H1 (cell line): ENCODE measurements around the gene HNRNPDL. TPM values are rescaled to one million over a fixed set of nuclear protein-coding genes. Genes with fewer than 3 reads are reported as not detected.

ENCODE experiments used
- CTCF ChIA-PET: fragments of 300-600 bp; sonication (Branson Sonifier 250); formaldehyde crosslinking; loops from one replicate; lab custom pipeline; 2021; ENCODE audit not compliant: partially characterized antibody; lab: Charles Lee
- POLR2A ChIA-PET: fragments of 300-600 bp; sonication (Branson Sonifier 250); formaldehyde crosslinking; loops from one replicate; lab custom pipeline; 2021; ENCODE audit warnings: inconsistent platforms; ENCODE audit not compliant: partially characterized antibody; lab: Charles Lee
- DNase-seq, 2 experiments: peaks; one replicate each; pipeline versions ENCODE4 v3.0.0 to v3.0.0-alpha.2; 2010 to 2022; ENCODE audit warnings: low spot score in 2 of 2, low read depth in 1 of 2, mixed read lengths in 1 of 2
- FAIRE-seq: peaks from 2 replicates; lab custom pipeline; 2011; peaks lifted over from hg19 to GRCh38; lab: Jason Lieb, UNC
- H2AFZ ChIP-seq: 2 replicates; pipeline ENCODE4 v1.8.1; 2012; ENCODE audit warnings: low read length, inconsistent platforms
- H2AK5ac ChIP-seq: 2 replicates; pipeline ENCODE4 v1.6.1; 2013; ENCODE audit warnings: low read depth, low read length
- H2BK120ac ChIP-seq: replicated peaks from 2 replicates; pipeline ENCODE3; 2013; ENCODE audit warnings: low read depth, low read length, inconsistent platforms
- H2BK12ac ChIP-seq: 2 replicates; pipeline ENCODE4 v1.6.1; 2013; ENCODE audit warnings: low read depth, low read length
- H2BK15ac ChIP-seq: 2 replicates; pipeline ENCODE4 v1.6.1; 2013; ENCODE audit warnings: low read length
- H2BK20ac ChIP-seq: 2 replicates; pipeline ENCODE4 v1.6.1; 2013; ENCODE audit warnings: low read length
- H2BK5ac ChIP-seq: 2 replicates; pipeline ENCODE4 v1.6.1; 2013; ENCODE audit warnings: low read depth, low read length
- H3K14ac ChIP-seq: 2 replicates; pipeline ENCODE4 v1.6.1; 2013; ENCODE audit warnings: inconsistent platforms; ENCODE audit not compliant: insufficient read length
- H3K18ac ChIP-seq: 2 replicates; pipeline ENCODE4 v1.6.1; 2013; ENCODE audit warnings: low read length; ENCODE audit errors: extremely low read depth
- H3K23ac ChIP-seq: 2 replicates; pipeline ENCODE4 v1.6.1; 2013; ENCODE audit warnings: inconsistent platforms; ENCODE audit not compliant: insufficient read length
- H3K23me2 ChIP-seq: 2 replicates; pipeline ENCODE4 v1.6.1; 2013; ENCODE audit warnings: low read depth, low read length
- H3K27ac ChIP-seq: 2 replicates; pipeline ENCODE4 v1.6.1; 2011; ENCODE audit warnings: low read depth, low read length, inconsistent platforms
- H3K27me3 ChIP-seq, 4 experiments: replicated peaks in 1 of 4; 1 replicate in 1 of 4; 2 replicates in 3 of 4; pipeline versions ENCODE4 v1.6.1 to v1.8.1; 2011 to 2013; ENCODE audit warnings: low read length in 3 of 4, mild to moderate bottlenecking in 3 of 4, inconsistent platforms in 2 of 4, mixed read lengths in 2 of 4, moderate library complexity in 1 of 4; ENCODE audit not compliant: control insufficient read depth in 3 of 4, insufficient read depth in 3 of 4; ENCODE audit errors: extremely low read depth in 1 of 4
- H3K36me3 ChIP-seq, 4 experiments: 2 replicates each; pipeline versions ENCODE4 v1.6.1 to v1.8.1; 2011 to 2013; ENCODE audit warnings: mild to moderate bottlenecking in 4 of 4, low read length in 3 of 4, moderate library complexity in 2 of 4, control low read depth in 1 of 4, inconsistent platforms in 1 of 4; ENCODE audit not compliant: insufficient read depth in 4 of 4, control insufficient read depth in 2 of 4
- H3K4ac ChIP-seq: replicated peaks from 2 replicates; pipeline ENCODE3; 2013; ENCODE audit warnings: low read length, low read depth, mixed read lengths, inconsistent platforms; ENCODE audit not compliant: insufficient read length
- H3K4me1 ChIP-seq, 4 experiments: replicated peaks in 1 of 4; 1 replicate in 1 of 4; 2 replicates in 3 of 4; pipeline versions ENCODE4 v1.6.1 to v1.8.1; 2011 to 2013; ENCODE audit warnings: low read length in 3 of 4, inconsistent platforms in 2 of 4, mixed read lengths in 1 of 4; ENCODE audit not compliant: insufficient read depth in 4 of 4, control insufficient read depth in 3 of 4
- H3K4me2 ChIP-seq, 2 experiments: 2 replicates each; pipeline versions ENCODE4 v1.6.1 to v1.8.1; 2011 to 2013; ENCODE audit warnings: low read depth in 2 of 2, low read length in 2 of 2, control low read depth in 1 of 2, inconsistent platforms in 1 of 2, mild to moderate bottlenecking in 1 of 2; ENCODE audit not compliant: insufficient read depth in 1 of 2
- H3K4me3 ChIP-seq, 4 experiments: fragments of 200-600, 300-600 bp in 1 of 4; sonication (generic), shearing (Covaris generic), sonication (Bioruptor Twin) in 1 of 4; 2 replicates each; pipeline versions ENCODE4 v1.5.1 to v1.8.1; 2011 to 2016; ENCODE audit warnings: low read length in 4 of 4, low read depth in 3 of 4, control low read depth in 2 of 4, inconsistent platforms in 2 of 4, mild to moderate bottlenecking in 2 of 4, mixed read lengths in 1 of 4, moderate library complexity in 1 of 4; ENCODE audit not compliant: insufficient read depth in 2 of 4; ENCODE audit errors: extremely low read depth in 1 of 4
- H3K56ac ChIP-seq: replicated peaks from 2 replicates; pipeline ENCODE3; 2013; ENCODE audit warnings: low read depth, mild to moderate bottlenecking, mixed read lengths, low read length, inconsistent platforms; ENCODE audit not compliant: insufficient read length
- H3K79me1 ChIP-seq: 2 replicates; pipeline ENCODE4 v1.6.1; 2013; ENCODE audit warnings: low read depth, low read length, control low read depth
- H3K79me2 ChIP-seq, 2 experiments: 2 replicates each; pipeline versions ENCODE4 v1.6.1 to v1.8.1; 2012 to 2013; ENCODE audit warnings: low read length in 2 of 2, mild to moderate bottlenecking in 2 of 2, inconsistent platforms in 1 of 2; ENCODE audit not compliant: insufficient read depth in 2 of 2, control insufficient read depth in 1 of 2
- H3K9ac ChIP-seq, 4 experiments: replicated peaks in 1 of 4; 1 replicate in 1 of 4; 2 replicates in 3 of 4; pipeline versions ENCODE4 v1.6.1 to v1.8.1; 2011 to 2013; ENCODE audit warnings: low read depth in 3 of 4, low read length in 3 of 4, control low read depth in 2 of 4, mild to moderate bottlenecking in 2 of 4, moderate library complexity in 2 of 4, inconsistent platforms in 1 of 4; ENCODE audit errors: extremely low read depth in 1 of 4
- H3K9me3 ChIP-seq, 2 experiments: 2 replicates each; pipeline versions ENCODE4 v1.6.1 to v1.8.1; 2012 to 2013; ENCODE audit warnings: mild to moderate bottlenecking in 2 of 2, moderate library complexity in 2 of 2, control low read depth in 1 of 2, inconsistent platforms in 1 of 2, low read depth in 1 of 2, low read length in 1 of 2, mixed read lengths in 1 of 2; ENCODE audit not compliant: insufficient read depth in 2 of 2
- H4K20me1 ChIP-seq, 2 experiments: replicated peaks in 1 of 2; 2 replicates each; pipeline versions ENCODE3 to v1.8.1; 2011 to 2013; ENCODE audit warnings: inconsistent platforms in 2 of 2, low read length in 2 of 2, mild to moderate bottlenecking in 1 of 2; ENCODE audit not compliant: insufficient read depth in 2 of 2, control insufficient read depth in 1 of 2
- H4K5ac ChIP-seq: 2 replicates; pipeline ENCODE4 v1.6.1; 2013; ENCODE audit warnings: low read length, low read depth, mixed read lengths, inconsistent platforms; ENCODE audit not compliant: insufficient read length
- H4K8ac ChIP-seq: 2 replicates; pipeline ENCODE4 v1.8.0; 2013; ENCODE audit warnings: mild to moderate bottlenecking, moderate library complexity, low read length, inconsistent platforms; ENCODE audit not compliant: insufficient read depth; ENCODE audit errors: extremely low read depth
- H4K91ac ChIP-seq: replicated peaks from 2 replicates; pipeline ENCODE3; 2013; ENCODE audit warnings: low read length, mixed read lengths, inconsistent platforms; ENCODE audit not compliant: insufficient read length
- BCL11A ChIP-seq, 2 experiments: IDR thresholded peaks; one replicate each; pipeline ENCODE4 v1.6.1; 2011; ENCODE audit warnings: low read depth in 2 of 2, low read length in 2 of 2, mild to moderate bottlenecking in 2 of 2
- JUN ChIP-seq: IDR thresholded peaks from 2 replicates; pipeline ENCODE4 v1.6.1; 2011; ENCODE audit warnings: low read depth, mild to moderate bottlenecking, improper control_type of control experiment, low read length
- JUND ChIP-seq: IDR thresholded peaks from 2 replicates; pipeline ENCODE4 v1.6.1; 2011; ENCODE audit warnings: mild to moderate bottlenecking, improper control_type of control experiment, low read length
- KDM4A ChIP-seq: IDR thresholded peaks from one replicate; pipeline ENCODE4 v1.7.1; 2012; ENCODE audit warnings: low read depth, mild to moderate bottlenecking, moderate library complexity, low read length, inconsistent platforms; ENCODE audit not compliant: severe bottlenecking
- MAFK ChIP-seq: IDR thresholded peaks from 2 replicates; pipeline ENCODE4 v1.6.1; 2012; ENCODE audit warnings: low read depth, mild to moderate bottlenecking, improper control_type of control experiment, low read length
- SP4 ChIP-seq: IDR thresholded peaks from 2 replicates; pipeline ENCODE4 v1.6.1; 2012; ENCODE audit warnings: low read length, inconsistent platforms
- WGBS, 2 experiments: shearing (Covaris generic) in 1 of 2; methylation state at CpG; one replicate each; pipeline versions ENCODE4 v1.1.6 to v1.1.7; 2013 to 2015; ENCODE audit warnings: low lambda C conversion rate in 2 of 2, mixed read lengths in 2 of 2, inconsistent platforms in 1 of 2, low coverage in 1 of 2, missing lambda C conversion rate in 1 of 2; ENCODE audit not compliant: insufficient replicate concordance in 2 of 2, insufficient coverage in 1 of 2, insufficient read length in 1 of 2; ENCODE audit errors: extremely low coverage in 1 of 2, missing lambda C conversion rate in 1 of 2; 5-methylcytosine and 5-hydroxymethylcytosine counted together
- polyA plus RNA-seq, 7 experiments: library from polyadenylated mRNA; depleted of rRNA in 3 of 7; stranded (reverse) in 5 of 7; unstranded in 2 of 7; fragments of >200 nt in 5 of 7; fragments of 200-250 nt in 2 of 7; gene quantifications; 1 replicate in 5 of 7; 2 replicates in 1 of 7; 4 replicates in 1 of 7; pipeline versions ENCODE4 v1.2.1 to v1.2.3, GENCODE V29; 2011 to 2013; ENCODE audit warnings: missing spikeins in 2 of 7, mixed read lengths in 2 of 7
- total RNA-seq: library from RNA; stranded (reverse); fragmentation: NEBNext Ultra II Directional; extraction: Animal tissue kit (Norgen Biotek cat#: 25700); gene quantifications from 2 replicates; pipeline ENCODE4 v1.2.1, GENCODE V29; 2021
- TF ChIP-seq, protein P1 (sequence below): IDR thresholded peaks from 2 replicates; pipeline ENCODE4 v1.6.1; 2011; ENCODE audit warnings: low read depth, mild to moderate bottlenecking, low read length; ENCODE audit not compliant: insufficient read depth

The HNRNPDL gene
- total and polyA plus RNA-seq, 2 of the 8 experiments (the other 6 are each of a cell fraction or from before 2014, with no cell fraction given): 197 to 411 TPM

DNA sequence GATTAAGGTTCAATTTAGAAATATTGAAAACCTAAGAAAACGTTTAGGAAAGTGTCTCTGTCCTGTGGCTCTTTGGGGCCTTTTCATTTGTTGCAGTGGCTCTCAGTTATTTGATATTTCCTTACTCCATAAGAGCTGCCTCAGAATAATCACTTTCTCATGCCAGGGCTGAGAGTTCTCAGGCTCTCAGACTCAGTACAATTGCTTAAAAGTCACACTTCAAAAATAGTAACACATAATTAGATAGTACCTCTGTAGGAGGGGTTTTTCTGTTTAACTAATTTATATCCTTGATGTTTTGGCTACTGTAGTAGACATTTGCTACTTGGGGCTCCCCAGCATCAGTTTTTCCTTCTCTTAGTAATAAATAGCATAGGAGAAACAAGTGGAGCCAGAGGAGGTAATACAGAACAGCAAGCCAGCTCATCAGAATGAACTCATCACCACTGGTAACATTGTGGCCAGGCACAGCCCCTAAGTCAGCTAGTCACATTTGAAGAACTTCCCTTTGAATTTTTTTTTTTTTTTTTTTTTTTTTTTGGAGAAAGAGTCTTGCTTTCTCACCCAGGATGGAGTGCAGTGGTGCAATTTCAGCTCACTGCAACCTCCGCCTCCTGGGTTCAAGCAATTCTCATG is 48.5 kb downstream of the HNRNPDL start:
- Histone ChIP-seq H3K9me3 (peaks cover 0 to 12% of the 10 kb centered on the region in 2 experiments; a peak in 1 of 4 replicates), H2BK12ac (no peak overlapping the region), H2AFZ (no peak overlapping the region), H3K79me2 (peaks cover 0 to 15% of the 10 kb centered on the region in 2 experiments; a peak in 2 of 4 replicates), H4K5ac (no peak overlapping the region), H3K23ac (no peak overlapping the region), H2BK20ac (no peak overlapping the region), H3K4me3 (no peak overlapping the region), H3K4ac (no peak overlapping the region), H2BK5ac (no peak overlapping the region), H2BK15ac (no peak overlapping the region), H3K23me2 (no peaks in the 10 kb centered on the region), H3K27me3 (no peaks in the 10 kb centered on the region), H2AK5ac (no peak overlapping the region), H4K8ac (no peak overlapping the region), H3K14ac (no peak overlapping the region), H3K79me1 (peaks cover 4% of the 10 kb centered on the region; the same call in 1 of the 2 replicates), H3K56ac (no peak overlapping the region), H4K20me1 (peaks cover 0 to 2% of the 10 kb centered on the region in 2 experiments), H3K27ac (no peak overlapping the region), H4K91ac (no peak overlapping the region), H3K36me3 (no peaks in the 10 kb centered on the region; a peak in 2 of 8 replicates), H3K18ac (no peak overlapping the region), H3K9ac (no peak overlapping the region), H3K4me1 (peaks cover 0 to 3% (median 0%) of the 10 kb centered on the region in 4 experiments; a peak in 3 of 7 replicates), H3K4me2 (no peak overlapping the region), H2BK120ac (no peak overlapping the region)
- WGBS, 2 experiments: 69% methylated on average over 2 of the region's 2 CpGs; no CpG with 5 or more reads in 1 of the 2 experiments
- ChIA-PET CTCF (interaction anchor here (0.9 to 3.1 kb wide), 3 partner anchors 8 to 48 kb away, joined by 3 to 14 read pairs (median 8); partner anchors contain the start of gene HNRNPDL), POLR2A (interaction anchor here (2.7 to 13.8 kb wide), 4 partner anchors 7 to 46 kb away, joined by 12 to 152 read pairs (median 78); partner anchors contain the start of genes HNRNPD and HNRNPDL)
- no peak for DNase-seq
- FAIRE-seq: no peak
- TF ChIP-seq MAFK: no peak
- TF ChIP-seq BCL11A (IDR thresholded peaks at IDR 0.05; ENCODE audit: low read depth in 2 of 2, low read length in 2 of 2): no peak
- TF ChIP-seq KDM4A: no peak
- TF ChIP-seq JUN: no peak
- TF ChIP-seq SP4: no peak
- TF ChIP-seq, protein P1, sequence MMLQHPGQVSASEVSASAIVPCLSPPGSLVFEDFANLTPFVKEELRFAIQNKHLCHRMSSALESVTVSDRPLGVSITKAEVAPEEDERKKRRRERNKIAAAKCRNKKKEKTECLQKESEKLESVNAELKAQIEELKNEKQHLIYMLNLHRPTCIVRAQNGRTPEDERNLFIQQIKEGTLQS: no peak
- TF ChIP-seq JUND: no peak
